ENCODE results near the gene SIGLEC10.

The SIGLEC10 gene

GRCh38 chr19:51394050-51394836 lies 23.2 kb downstream of the SIGLEC10 start:
- peak; percentile 99 for DNase-seq (ENCODE audit: low spot score)

- no peak for DNase-seq (ENCODE audit: low spot score)
These were observed 24.7 kb downstream of the SIGLEC10 start for GRCh38 chr19:51392701-51393100.

- DNase-seq (ENCODE audit: low spot score) = no peak
These were observed 26.3 kb downstream of the SIGLEC10 start for GRCh38 chr19:51391073-51391611.

GRCh38 chr19:51389143-51389542 lies 28.3 kb downstream of the SIGLEC10 start:
- DNase-seq (ENCODE audit: low spot score) = no peak

- no peak for DNase-seq (ENCODE audit: low spot score)
These were observed 29.5 kb downstream of the SIGLEC10 start, which contains the start of gene LIM2 for GRCh38 chr19:51387924-51388389. LIM2 (minus strand) TSS chr19:51387974; CDS start chr19:51387443, 531 bp downstream.

- no peak for DNase-seq (ENCODE audit: low spot score)
These were observed 30.4 kb downstream of the SIGLEC10 start for GRCh38 chr19:51386882-51387520.

GRCh38 chr19:51382004-51382403 lies 35.4 kb downstream of the SIGLEC10 start:
- DNase-seq (ENCODE audit: low spot score) = no peak

- DNase-seq (ENCODE audit: low spot score) = no peak
These were observed 37.1 kb downstream of the SIGLEC10 start for GRCh38 chr19:51380379-51380778.

- no peak for DNase-seq (ENCODE audit: low spot score)
These were observed 40.0 kb downstream of the SIGLEC10 start for GRCh38 chr19:51377422-51377821.

GRCh38 chr19:51375504-51376221 lies 41.8 kb downstream of the SIGLEC10 start:
- no peak for DNase-seq (ENCODE audit: low spot score)

GRCh38 chr19:51372649-51373504 lies 44.6 kb downstream of the SIGLEC10 start, which contains the start of gene NKG7:
NKG7 (minus strand) TSS chr19:51372654; CDS start chr19:51372535, 119 bp downstream.
- no peak for DNase-seq (ENCODE audit: low spot score)

GRCh38 chr19:51372021-51372648 lies 45.3 kb downstream of the SIGLEC10 start:
- DNase-seq (ENCODE audit: low spot score) = no peak

- no peak for DNase-seq (ENCODE audit: low spot score)
These were observed 46.2 kb downstream of the SIGLEC10 start for GRCh38 chr19:51371186-51371690.

GRCh38 chr19:51370230-51370629 lies 47.2 kb downstream of the SIGLEC10 start:
- no peak for DNase-seq (ENCODE audit: low spot score)

- DNase-seq (ENCODE audit: low spot score) = no peak
These were observed 48.8 kb downstream of the SIGLEC10 start, which contains the start of gene CLDND2 for GRCh38 chr19:51368366-51369282. CLDND2 (minus strand) TSS chr19:51369003; CDS start chr19:51368577, 426 bp downstream.

GRCh38 chr19:51367565-51368365 lies 49.7 kb downstream of the SIGLEC10 start:
- DNase-seq (ENCODE audit: low spot score) = peak; percentile 97

- DNase-seq (ENCODE audit: low spot score) = no peak
These were observed 50.2 kb downstream of the SIGLEC10 start for GRCh38 chr19:51367255-51367564.

GRCh38 chr19:51366389-51367254 lies 50.8 kb downstream of the SIGLEC10 start:
- DNase-seq (ENCODE audit: low spot score) = peak; percentile 98
